GM19025 (cell line): ENCODE measurements around the gene AP2B1.
"Not testable (repeated sequence)": the region's sequence is repeated elsewhere in the genome, so short reads cannot be mapped to it uniquely, and the experiment has no call there.

Experiments used
- ATAC-seq: cut with Tn5 transposase; IDR thresholded peaks from one replicate; pipeline ENCODE4 v1.9.1; 2021; ENCODE audit warnings: mild to moderate bottlenecking, low read depth, moderate library complexity; ENCODE audit not compliant: unreplicated experiment

The AP2B1 gene

GRCh38 chr17:35692512-35693210 is 105.5 kb downstream of the AP2B1 start:
- ATAC-seq, result no peak

- ATAC-seq, result no peak
Measured at GRCh38 chr17:35693662-35694061, 106.5 kb downstream of the AP2B1 start.

GRCh38 chr17:35694906-35695305 is 107.8 kb downstream of the AP2B1 start:
- no peak for ATAC-seq

GRCh38 chr17:35695613-35696012 is 108.5 kb downstream of the AP2B1 start:
- ATAC-seq, result no peak

- no peak for ATAC-seq
Measured at GRCh38 chr17:35698800-35699199, 111.7 kb downstream of the AP2B1 start.

- ATAC-seq, result no peak
Measured at GRCh38 chr17:35700150-35700549, 113.0 kb downstream of the AP2B1 start.

- no peak for ATAC-seq
Measured at GRCh38 chr17:35701491-35701890, 114.4 kb downstream of the AP2B1 start.

- not testable (repeated sequence) for ATAC-seq
Measured at GRCh38 chr17:35703308-35703707, 116.2 kb downstream of the AP2B1 start.

- no peak for ATAC-seq
Measured at GRCh38 chr17:35705230-35705629, 118.1 kb downstream of the AP2B1 start.

GRCh38 chr17:35705705-35706104 is 118.6 kb downstream of the AP2B1 start:
- ATAC-seq, result no peak

- no peak for ATAC-seq
Measured at GRCh38 chr17:35708149-35708548, 121.0 kb downstream of the AP2B1 start.

GRCh38 chr17:35708951-35709350 is 121.8 kb downstream of the AP2B1 start:
- no peak for ATAC-seq

- ATAC-seq, result no peak
Measured at GRCh38 chr17:35709874-35710273, 122.8 kb downstream of the AP2B1 start.

GRCh38 chr17:35710950-35711349 is 123.8 kb downstream of the AP2B1 start:
- no peak for ATAC-seq

GRCh38 chr17:35713069-35713728 is 126.1 kb downstream of the AP2B1 start:
- ATAC-seq, result no peak

- ATAC-seq, result no peak
Measured at GRCh38 chr17:35714988-35715387, 127.9 kb downstream of the AP2B1 start.

- ATAC-seq, result no peak
Measured at GRCh38 chr17:35715416-35715815, 128.3 kb downstream of the AP2B1 start.

GRCh38 chr17:35716173-35716572 is 129.1 kb downstream of the AP2B1 start:
- ATAC-seq, result no peak

- no peak for ATAC-seq
Measured at GRCh38 chr17:35716897-35717465, 129.9 kb downstream of the AP2B1 start.

- ATAC-seq, result no peak
Measured at GRCh38 chr17:35717475-35717874, 130.4 kb downstream of the AP2B1 start.

GRCh38 chr17:35723735-35724134 is 136.6 kb downstream of the AP2B1 start:
- no peak for ATAC-seq

- no peak for ATAC-seq
Measured at GRCh38 chr17:35725058-35725457, 137.9 kb downstream of the AP2B1 start.
